Measurements from ENCODE around the gene ACRV1. TPM values are rescaled to one million over a fixed set of nuclear protein-coding genes. Genes with fewer than 3 reads are reported as not detected.

The ACRV1 gene
- total RNA-seq, 4 donors from 2014 or later: not detected

DNA sequence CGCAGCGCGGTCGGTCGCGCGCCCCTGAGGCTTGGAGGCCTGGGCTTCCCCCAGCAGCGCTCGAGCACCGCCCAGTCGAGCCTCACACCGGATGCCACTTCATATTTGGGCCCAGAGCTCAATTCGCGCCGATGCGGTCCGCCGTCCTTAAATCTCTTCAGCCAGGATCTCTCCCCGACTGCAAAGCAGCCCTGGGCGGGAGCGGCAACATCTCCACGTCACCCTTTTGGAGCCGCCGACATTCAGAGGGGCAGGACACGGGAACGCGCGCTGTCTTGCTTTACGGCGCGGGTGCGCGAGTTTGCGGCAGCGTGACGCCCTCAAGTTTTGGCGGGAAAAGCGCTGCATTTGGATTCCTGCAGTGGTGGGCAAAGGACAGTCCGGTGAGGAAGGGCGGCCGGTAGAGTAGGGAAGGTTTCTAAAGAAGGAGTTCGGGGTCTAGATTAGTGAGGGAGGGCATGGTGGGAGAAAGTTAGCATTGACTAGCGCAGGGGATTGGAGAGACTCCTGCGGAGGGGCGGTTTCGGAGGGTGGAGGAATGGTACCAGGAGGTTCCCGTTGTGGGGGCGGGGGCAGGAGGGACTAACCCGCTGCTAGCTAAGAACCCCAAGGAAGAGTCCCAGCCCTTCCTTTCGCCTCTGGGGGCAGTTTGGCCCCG is 54.9 kb downstream of the ACRV1 start:
- TF ChIP-seq POLR2A (IDR thresholded peaks at IDR 0.05): no peak
- TF ChIP-seq, protein P1, sequence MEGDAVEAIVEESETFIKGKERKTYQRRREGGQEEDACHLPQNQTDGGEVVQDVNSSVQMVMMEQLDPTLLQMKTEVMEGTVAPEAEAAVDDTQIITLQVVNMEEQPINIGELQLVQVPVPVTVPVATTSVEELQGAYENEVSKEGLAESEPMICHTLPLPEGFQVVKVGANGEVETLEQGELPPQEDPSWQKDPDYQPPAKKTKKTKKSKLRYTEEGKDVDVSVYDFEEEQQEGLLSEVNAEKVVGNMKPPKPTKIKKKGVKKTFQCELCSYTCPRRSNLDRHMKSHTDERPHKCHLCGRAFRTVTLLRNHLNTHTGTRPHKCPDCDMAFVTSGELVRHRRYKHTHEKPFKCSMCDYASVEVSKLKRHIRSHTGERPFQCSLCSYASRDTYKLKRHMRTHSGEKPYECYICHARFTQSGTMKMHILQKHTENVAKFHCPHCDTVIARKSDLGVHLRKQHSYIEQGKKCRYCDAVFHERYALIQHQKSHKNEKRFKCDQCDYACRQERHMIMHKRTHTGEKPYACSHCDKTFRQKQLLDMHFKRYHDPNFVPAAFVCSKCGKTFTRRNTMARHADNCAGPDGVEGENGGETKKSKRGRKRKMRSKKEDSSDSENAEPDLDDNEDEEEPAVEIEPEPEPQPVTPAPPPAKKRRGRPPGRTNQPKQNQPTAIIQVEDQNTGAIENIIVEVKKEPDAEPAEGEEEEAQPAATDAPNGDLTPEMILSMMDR (IDR thresholded peaks at IDR 0.05): no peak
- DNase-seq (ENCODE audit: low spot score in 2 of 2): peak; percentile 84 to 96
- H3K4me3 ChIP-seq (ENCODE audit: low read depth, poor library complexity, severe bottlenecking): peak overlapping the region; percentile 63
- 1% methylated on average over 32 to 49 of the region's 51 CpGs for WGBS, 2 donors
- intact Hi-C loops (cut with DNase I; ENCODE audit: low total_unique reads): no loop called here

DNA sequence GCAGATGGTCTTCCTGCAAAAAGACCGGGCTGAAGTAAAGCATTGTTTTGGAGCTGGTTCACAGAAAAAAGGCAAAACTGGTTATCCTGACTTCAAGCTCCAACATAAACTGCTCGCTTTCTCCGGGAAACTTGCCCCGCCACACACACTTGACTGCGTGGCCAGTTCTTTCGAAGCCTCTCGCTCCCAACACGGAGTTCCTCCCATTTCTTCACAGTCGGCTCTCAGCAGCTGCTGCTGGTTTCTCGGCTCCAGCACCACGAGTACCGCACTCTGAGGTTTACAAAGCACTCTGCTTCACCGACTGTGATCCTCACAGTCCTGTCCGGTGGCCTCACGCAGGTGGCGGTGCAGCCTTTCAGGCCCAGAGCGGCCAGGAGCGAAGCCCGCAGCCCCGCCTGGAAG is 55.4 kb downstream of the ACRV1 start:
- DNase-seq (ENCODE audit: low spot score in 2 of 2): no peak
- TF ChIP-seq, protein P1 (IDR thresholded peaks at IDR 0.05): no peak
- no peak for TF ChIP-seq POLR2A (IDR thresholded peaks at IDR 0.05)
- H3K4me3 ChIP-seq (ENCODE audit: low read depth, poor library complexity, severe bottlenecking): peak overlapping the region; percentile 63
- intact Hi-C loops (cut with DNase I; ENCODE audit: low total_unique reads): no loop called here
- 1% methylated on average over 13 to 20 of the region's 20 CpGs for WGBS, 2 donors

DNA sequence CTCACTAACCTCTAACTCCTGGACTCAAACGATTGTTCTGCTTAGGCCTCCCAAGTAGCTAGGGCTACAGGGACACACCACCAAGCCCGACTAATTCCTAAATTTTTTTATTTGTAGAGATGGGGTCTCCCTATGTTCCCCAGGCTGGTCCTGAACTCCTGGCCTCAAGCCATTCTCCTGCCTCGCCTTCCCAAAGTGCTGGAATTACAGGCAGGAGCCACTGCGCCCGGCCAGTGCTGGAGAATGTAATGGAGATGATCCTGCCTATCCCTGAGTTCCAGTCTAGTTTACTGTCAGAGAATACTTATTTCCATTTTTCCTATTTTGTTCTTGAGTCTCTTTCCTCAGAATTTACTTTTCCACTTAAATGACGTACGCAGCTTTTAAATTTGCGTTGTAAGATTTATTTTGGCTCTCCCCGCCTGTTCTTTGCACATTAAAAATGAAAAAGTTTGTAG is 55.9 kb downstream of the ACRV1 start, which contains the start of gene CHEK1:
Gene CHEK1 (plus strand): TSS at position 408 of the 458 bp plus-strand sequence. CDS start 1,606 bp downstream, outside the sequence.
- DNase-seq (ENCODE audit: low spot score in 2 of 2): no peak
- 54 to 56% methylated on average over 9 of the region's 9 CpGs for WGBS, 2 donors
- intact Hi-C loops (cut with DNase I; ENCODE audit: low total_unique reads): no loop called here
- peak within 1 kb of the TSS; percentile 63 for H3K4me3 ChIP-seq (ENCODE audit: low read depth, poor library complexity, severe bottlenecking)
- TF ChIP-seq, protein P1 (IDR thresholded peaks at IDR 0.05): no peak
- no peak for TF ChIP-seq POLR2A (IDR thresholded peaks at IDR 0.05)

DNA sequence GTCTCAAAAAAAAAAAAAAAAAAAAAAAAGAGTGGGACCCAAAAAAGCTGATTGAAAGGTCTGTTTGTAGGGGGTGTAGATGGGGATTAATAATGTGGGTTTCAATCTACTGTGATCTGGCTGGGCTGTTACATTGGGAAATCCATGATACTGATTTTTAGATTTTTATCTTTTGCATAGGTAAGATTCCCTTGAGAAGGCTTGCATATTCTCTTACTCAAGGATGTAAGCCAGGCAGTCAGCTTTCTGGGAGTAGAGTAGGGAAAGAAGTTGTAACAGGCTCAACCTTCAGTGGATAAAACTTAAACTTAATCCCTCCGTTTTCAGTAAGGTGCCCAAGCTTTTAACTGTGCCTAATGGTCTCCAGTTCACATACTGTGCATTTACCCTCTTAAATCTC is 57.6 kb downstream of the ACRV1 start:
- TF ChIP-seq POLR2A (IDR thresholded peaks at IDR 0.05): no peak
- TF ChIP-seq, protein P1 (IDR thresholded peaks at IDR 0.05): no peak
- H3K4me3 ChIP-seq (ENCODE audit: low read depth, poor library complexity, severe bottlenecking): no peak overlapping the region
- intact Hi-C loops (cut with DNase I; ENCODE audit: low total_unique reads): no loop called here
- no peak for DNase-seq (ENCODE audit: low spot score in 2 of 2)
- 65 to 95% methylated on average over 1 of the region's 1 CpG for WGBS, 2 donors

DNA sequence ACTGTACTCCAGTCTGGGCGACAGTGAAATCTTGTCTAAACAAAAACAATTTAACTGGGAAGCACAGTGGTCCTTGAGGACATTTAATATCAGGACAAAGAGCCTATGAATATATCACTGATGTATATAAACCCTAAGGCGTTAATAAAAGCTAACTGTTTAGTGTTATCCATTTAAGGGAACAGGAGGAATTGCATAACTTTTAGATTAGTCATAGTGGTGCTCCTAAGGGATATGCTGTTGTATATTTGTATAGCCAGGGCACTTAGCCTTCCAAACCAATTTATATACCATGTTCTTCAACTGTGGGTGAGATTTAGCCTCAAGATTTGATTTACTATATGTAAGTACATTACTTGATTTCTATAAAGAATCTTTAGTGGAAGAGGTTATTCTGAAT is 58.7 kb downstream of the ACRV1 start:
- H3K4me3 ChIP-seq (ENCODE audit: low read depth, poor library complexity, severe bottlenecking): no peak overlapping the region
- 74 to 79% methylated on average over 2 of the region's 2 CpGs for WGBS, 2 donors
- intact Hi-C loops (cut with DNase I; ENCODE audit: low total_unique reads): no loop called here
- TF ChIP-seq, protein P1 (IDR thresholded peaks at IDR 0.05): no peak
- no peak for TF ChIP-seq POLR2A (IDR thresholded peaks at IDR 0.05)
- DNase-seq (ENCODE audit: low spot score in 2 of 2): no peak

Other genes with a start within 250 kb of the ACRV1 start
- 10 to 100 TPM in 1 of 4 donors, 1 to 10 TPM in 3; 3.9 to 13.3 (median 5.7) TPM for gene FEZ1, start 184.6 kb downstream of the ACRV1 start, total RNA-seq
- gene EI24, start 111.4 kb downstream of the ACRV1 start, total RNA-seq: 10 to 100 TPM; 66.4 to 99.5 (median 90.6) TPM
- gene STT3A, start 88.0 kb downstream of the ACRV1 start, total RNA-seq: 10 to 100 TPM; 42.8 to 56.5 (median 50.4) TPM
- gene CHEK1, start 55.7 kb downstream of the ACRV1 start, total RNA-seq: 1 to 10 TPM in 3 of 4 donors, under 1 TPM in 1; 0.99 to 8.0 (median 1.9) TPM
- not detected for gene PATE1, start 65.4 kb upstream of the ACRV1 start, total RNA-seq
- not detected for gene PATE2, start 98.0 kb upstream of the ACRV1 start, total RNA-seq
- not detected for gene PATE3, start 107.3 kb upstream of the ACRV1 start, total RNA-seq
- gene PATE4, start 152.5 kb upstream of the ACRV1 start, total RNA-seq: not detected
- 1 to 10 TPM in 3 of 4 donors, under 1 TPM in 1; 0.99 to 2.8 (median 2.0) TPM for gene HYLS1, start 206.8 kb upstream of the ACRV1 start, total RNA-seq
- gene PUS3, start 222.4 kb upstream of the ACRV1 start, total RNA-seq: 10 to 100 TPM in 1 of 4 donors, 1 to 10 TPM in 3; 6.6 to 11.2 (median 8.1) TPM
- gene DDX25, start 223.7 kb upstream of the ACRV1 start, total RNA-seq: under 1 TPM in 2 of 4 donors, not detected in 2; 0.17 to 0.42 TPM